PC-9 (cell line): ENCODE measurements around the gene CACNA1G. TPM values are rescaled to one million over a fixed set of nuclear protein-coding genes. Genes with fewer than 3 reads are reported as not detected.

ENCODE experiments used
- BruUV-seq: library from RNA; stranded (reverse); fragments of 400-500 nt; replicated peaks from 2 replicates; lab custom pipeline; 2021; lab: Mats Ljungman, UMichigan
- CTCF ChIA-PET: fragments of 300-600 bp; sonication (Branson Sonifier 250); formaldehyde crosslinking; loops from one replicate; lab custom pipeline; 2022; ENCODE audit warnings: antibody characterized with exemption; lab: Charles Lee
- POLR2A ChIA-PET: fragments of 300-600 bp; sonication (Branson Sonifier 250); formaldehyde crosslinking; loops from one replicate; lab custom pipeline; 2022; ENCODE audit warnings: antibody characterized with exemption; ENCODE audit not compliant: unreplicated experiment; lab: Charles Lee
- DNase-seq, 2 experiments: peaks; one replicate each; pipeline versions ENCODE4 v3.0.0 to v3.0.0-alpha.2; 2015 to 2022; ENCODE audit warnings: mixed read lengths in 1 of 2
- H2AFZ ChIP-seq: fragments of 200-600 bp; sonication (generic); 2 replicates; pipeline ENCODE4 v1.8.1; 2017; ENCODE audit warnings: antibody characterized with exemption
- H3F3A ChIP-seq: fragments of 200-600 bp; sonication (generic); 2 replicates; pipeline ENCODE4 v1.8.1; 2017; ENCODE audit warnings: antibody characterized with exemption, mild to moderate bottlenecking, low read depth; ENCODE audit not compliant: insufficient read depth
- H3K27ac ChIP-seq: fragments of 200-600 bp; sonication (generic); 2 replicates; pipeline ENCODE4 v1.6.1; 2016; ENCODE audit warnings: mixed run types
- H3K27me3 ChIP-seq: fragments of 200-600 bp; sonication (generic); 2 replicates; pipeline ENCODE4 v1.6.1; 2016; ENCODE audit warnings: low read depth, mixed run types; ENCODE audit not compliant: insufficient read depth
- H3K36me3 ChIP-seq: fragments of 200-600 bp; sonication (generic); 2 replicates; pipeline ENCODE4 v1.6.1; 2016; ENCODE audit warnings: low read depth, mixed run types
- H3K4me1 ChIP-seq: fragments of 200-600 bp; sonication (generic); replicated peaks from 2 replicates; pipeline ENCODE4 v1.6.1; 2016; ENCODE audit warnings: mixed run types; ENCODE audit not compliant: insufficient read depth
- H3K4me2 ChIP-seq: fragments of 200-600 bp; sonication (generic); 2 replicates; pipeline ENCODE4 v1.6.1; 2017; ENCODE audit warnings: mixed run types
- H3K4me3 ChIP-seq: fragments of 200-600 bp; sonication (generic); 2 replicates; pipeline ENCODE4 v1.6.1; 2016; ENCODE audit warnings: mixed run types
- H3K79me2 ChIP-seq: fragments of 200-600 bp; sonication (generic); 2 replicates; pipeline ENCODE4 v1.6.1; 2017; ENCODE audit warnings: low read depth, mixed run types
- H3K9me2 ChIP-seq: fragments of 200-600 bp; sonication (generic); 2 replicates; pipeline ENCODE4 v1.8.1; 2017; ENCODE audit warnings: mild to moderate bottlenecking; ENCODE audit not compliant: insufficient read depth
- H3K9me3 ChIP-seq: fragments of 200-600 bp; sonication (generic); 2 replicates; pipeline ENCODE4 v1.8.1; 2016; ENCODE audit warnings: low read depth; ENCODE audit not compliant: insufficient read depth
- H4K20me1 ChIP-seq: fragments of 200-600 bp; sonication (generic); 2 replicates; pipeline ENCODE4 v1.8.1; 2017; ENCODE audit not compliant: insufficient read depth
- CTCF ChIP-seq: fragments of 200-600 bp; sonication (generic); conservative IDR thresholded peaks from 2 replicates; pipeline ENCODE4 v1.6.1; 2017; ENCODE audit warnings: mixed run types, antibody characterized with exemption, mild to moderate bottlenecking, moderate library complexity
- EZH2 ChIP-seq: fragments of 200-600 bp; sonication (generic); IDR thresholded peaks from 2 replicates; pipeline ENCODE4 v1.8.0; 2017; ENCODE audit warnings: antibody characterized with exemption, low read depth
- intact Hi-C: fragments of 100-400 bp; cut with micrococcal nuclease; formaldehyde crosslinking; loops from one replicate; pipeline ENCODE4 v1.10.0; 2022; ENCODE audit not compliant: unreplicated experiment
- total RNA-seq: library from RNA; stranded (reverse); gene quantifications from 2 replicates; pipeline ENCODE4 v1.2.3, GENCODE V29; 2021

CACNA1G gene
- total RNA-seq, 1 experiment from 2014 or later = 0.46 TPM

- H3K36me3 ChIP-seq = no peaks in the 10 kb centered on the region
- H3K27me3 ChIP-seq = no peaks in the 10 kb centered on the region
- H2AFZ ChIP-seq = no peak overlapping the region
- H3K79me2 ChIP-seq = no peaks in the 10 kb centered on the region
- no peak overlapping the region for H3K4me2 ChIP-seq
- no peaks in the 10 kb centered on the region for H3F3A ChIP-seq
- peaks cover 8% of the 10 kb centered on the region for H3K4me1 ChIP-seq
- intact Hi-C loops = loop anchor here (5.0 to 10.0 kb wide), 2 partner anchors 233 to 405 kb away; no protein-coding TSS in a partner anchor
- H3K9me3 ChIP-seq = no peaks in the 10 kb centered on the region
- ChIA-PET POLR2A (interaction anchor here (0.5 kb wide), 1 partner anchor 11 kb away, joined by 3 read pairs; the partner anchor contains the start of gene CACNA1G), CTCF (interaction anchor here (0.6 kb wide), 1 partner anchor 156 kb away, joined by 17 read pairs; no protein-coding TSS in a partner anchor)
- no peak overlapping the region for H3K4me3 ChIP-seq
- no peak for DNase-seq
- BruUV-seq = no TSS peak
- no peaks in the 10 kb centered on the region for H4K20me1 ChIP-seq
- no peak for TF ChIP-seq CTCF
- TF ChIP-seq EZH2 = no peak
- no peak overlapping the region for H3K27ac ChIP-seq
- H3K9me2 ChIP-seq = no peaks in the 10 kb centered on the region
Measured at GRCh38 chr17:50549256-50549941, 11.1 kb upstream of the CACNA1G start.

DNA sequence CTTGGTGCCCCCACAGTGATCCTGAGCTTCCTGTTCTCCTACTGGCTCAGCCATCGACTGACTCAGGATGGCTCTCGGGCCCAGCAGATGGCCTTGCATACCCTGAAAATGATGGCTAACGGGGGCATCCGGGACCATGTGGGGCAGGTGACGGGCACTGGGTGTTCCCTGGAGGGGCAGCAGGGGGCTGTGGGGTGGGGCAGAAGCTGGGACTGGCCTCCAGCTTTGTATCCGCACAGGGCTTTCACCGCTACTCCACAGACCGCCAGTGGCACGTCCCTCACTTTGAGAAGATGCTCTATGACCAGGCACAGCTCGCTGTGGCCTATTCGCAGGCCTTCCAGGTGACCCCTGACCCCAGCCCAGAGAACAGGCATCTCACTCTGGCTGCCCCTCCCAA, 10.5 kb upstream of the CACNA1G start:
- no peaks in the 10 kb centered on the region for H3K36me3 ChIP-seq
- no peak overlapping the region for H3K4me2 ChIP-seq
- ChIA-PET POLR2A (interaction anchor here (0.5 kb wide), 1 partner anchor 11 kb away, joined by 3 read pairs; the partner anchor contains the start of gene CACNA1G), CTCF (interaction anchor here (0.6 to 1.2 kb wide), 2 partner anchors 76 to 156 kb away, joined by 6 to 17 read pairs; no protein-coding TSS in a partner anchor)
- H4K20me1 ChIP-seq = no peaks in the 10 kb centered on the region
- no peak overlapping the region for H3K4me3 ChIP-seq
- DNase-seq = no peak
- TF ChIP-seq CTCF (no peak), EZH2 (no peak)
- no peak overlapping the region for H2AFZ ChIP-seq
- intact Hi-C loops = loop anchor here (5.0 to 10.0 kb wide), 2 partner anchors 232 to 405 kb away; no protein-coding TSS in a partner anchor
- peaks cover 8% of the 10 kb centered on the region for H3K4me1 ChIP-seq
- BruUV-seq = no TSS peak
- H3K9me3 ChIP-seq = no peaks in the 10 kb centered on the region
- no peaks in the 10 kb centered on the region for H3K9me2 ChIP-seq
- H3K79me2 ChIP-seq = no peaks in the 10 kb centered on the region
- H3K27ac ChIP-seq = no peak overlapping the region
- H3K27me3 ChIP-seq = no peaks in the 10 kb centered on the region
- no peaks in the 10 kb centered on the region for H3F3A ChIP-seq

DNA sequence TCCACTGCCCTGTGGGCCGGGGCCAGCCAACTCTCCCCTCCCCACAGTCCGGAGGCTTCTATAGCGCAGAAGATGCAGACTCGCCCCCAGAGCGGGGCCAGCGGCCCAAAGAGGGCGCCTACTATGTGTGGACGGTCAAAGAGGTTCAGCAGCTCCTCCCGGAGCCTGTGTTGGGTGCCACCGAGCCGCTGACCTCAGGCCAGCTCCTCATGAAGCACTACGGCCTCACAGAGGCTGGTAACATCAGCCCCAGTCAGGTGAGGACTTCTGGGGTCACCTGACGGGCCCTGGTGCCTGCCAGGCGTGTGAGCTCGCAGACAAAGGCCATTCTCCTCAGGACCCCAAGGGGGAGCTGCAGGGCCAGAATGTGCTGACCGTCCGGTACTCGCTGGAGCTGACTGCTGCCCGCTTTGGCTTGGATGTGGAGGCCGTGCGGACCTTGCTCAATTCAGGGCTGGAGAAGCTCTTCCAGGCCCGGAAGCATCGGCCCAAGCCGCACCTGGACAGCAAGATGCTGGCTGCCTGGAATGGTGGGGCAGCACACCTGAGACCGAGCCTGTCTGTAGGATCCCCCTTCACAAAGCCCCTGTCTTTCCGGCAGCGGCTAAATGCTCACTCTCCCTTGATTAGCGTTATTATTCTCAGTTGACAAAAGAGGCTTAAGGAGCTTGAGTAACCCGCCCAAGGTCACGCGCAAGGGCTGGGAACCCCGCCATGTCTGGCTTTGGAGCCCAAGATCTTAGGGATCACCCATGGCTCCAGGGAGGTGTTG, 9.7 kb upstream of the CACNA1G start:
- no peaks in the 10 kb centered on the region for H3K9me3 ChIP-seq
- no TSS peak for BruUV-seq
- no peaks in the 10 kb centered on the region for H4K20me1 ChIP-seq
- peak in 1 of 2 experiments; percentile 62 for DNase-seq
- H2AFZ ChIP-seq = no peak overlapping the region
- H3K4me3 ChIP-seq = no peak overlapping the region
- no peak overlapping the region for H3K27ac ChIP-seq
- intact Hi-C loops = no loop called here
- POLR2A ChIA-PET = no interaction called here
- H3K9me2 ChIP-seq = no peaks in the 10 kb centered on the region
- no peak for TF ChIP-seq EZH2
- peak; percentile 79 for TF ChIP-seq CTCF
- H3K79me2 ChIP-seq = no peaks in the 10 kb centered on the region
- CTCF ChIA-PET = interaction anchor here (0.7 to 1.2 kb wide), 4 partner anchors 47 to 86 kb away, joined by 3 to 6 read pairs (median 4); no protein-coding TSS in a partner anchor
- no peaks in the 10 kb centered on the region for H3K27me3 ChIP-seq
- no peak overlapping the region for H3K4me2 ChIP-seq
- H3K4me1 ChIP-seq = peaks cover 8% of the 10 kb centered on the region
- no peaks in the 10 kb centered on the region for H3F3A ChIP-seq
- no peaks in the 10 kb centered on the region for H3K36me3 ChIP-seq
